HG03025 (cell line): ENCODE data around the gene MACROD2.

Source experiments
- ATAC-seq: cut with Tn5 transposase; IDR thresholded peaks from one replicate; pipeline ENCODE4 v1.9.1; 2021; ENCODE audit warnings: mild to moderate bottlenecking, moderate library complexity; ENCODE audit not compliant: unreplicated experiment, low FRiP score

The MACROD2 gene

GRCh38 chr20:15039088-15039752, 1043.9 kb downstream of the MACROD2 start:
- ATAC-seq = no peak

GRCh38 chr20:15042723-15043122, 1047.4 kb downstream of the MACROD2 start:
- ATAC-seq = no peak

- ATAC-seq = no peak
Measured at GRCh38 chr20:15045246-15045645, 1049.9 kb downstream of the MACROD2 start.

- ATAC-seq = no peak
Measured at GRCh38 chr20:15047042-15047441, 1051.7 kb downstream of the MACROD2 start.

- ATAC-seq = no peak
Measured at GRCh38 chr20:15047601-15048000, 1052.3 kb downstream of the MACROD2 start.

- ATAC-seq = no peak
Measured at GRCh38 chr20:15056246-15056645, 1060.9 kb downstream of the MACROD2 start.

- no peak for ATAC-seq
Measured at GRCh38 chr20:15058841-15059240, 1063.5 kb downstream of the MACROD2 start.

GRCh38 chr20:15059438-15059837, 1064.1 kb downstream of the MACROD2 start:
- ATAC-seq = no peak

GRCh38 chr20:15060265-15061060, 1065.1 kb downstream of the MACROD2 start:
- no peak for ATAC-seq

- ATAC-seq = no peak
Measured at GRCh38 chr20:15061061-15061430, 1065.7 kb downstream of the MACROD2 start.

- no peak for ATAC-seq
Measured at GRCh38 chr20:15061955-15062354, 1066.6 kb downstream of the MACROD2 start.

GRCh38 chr20:15063081-15063480, 1067.8 kb downstream of the MACROD2 start:
- no peak for ATAC-seq

- no peak for ATAC-seq
Measured at GRCh38 chr20:15064741-15065140, 1069.4 kb downstream of the MACROD2 start.

- no peak for ATAC-seq
Measured at GRCh38 chr20:15065794-15066193, 1070.5 kb downstream of the MACROD2 start.

GRCh38 chr20:15068486-15068885, 1073.2 kb downstream of the MACROD2 start:
- ATAC-seq = no peak

GRCh38 chr20:15069355-15069754, 1074.0 kb downstream of the MACROD2 start:
- no peak for ATAC-seq

GRCh38 chr20:15071085-15071808, 1075.9 kb downstream of the MACROD2 start:
- no peak for ATAC-seq

- ATAC-seq = no peak
Measured at GRCh38 chr20:15072316-15072715, 1077.0 kb downstream of the MACROD2 start.

GRCh38 chr20:15075586-15075985, 1080.3 kb downstream of the MACROD2 start:
- ATAC-seq = no peak

- no peak for ATAC-seq
Measured at GRCh38 chr20:15076785-15077184, 1081.5 kb downstream of the MACROD2 start.

GRCh38 chr20:15077733-15078250, 1082.5 kb downstream of the MACROD2 start:
- ATAC-seq = no peak
